HepG2 (cell line): Measurements from ENCODE around the gene MRPL10. TPM values are rescaled to one million over a fixed set of nuclear protein-coding genes. Genes with fewer than 3 reads are reported as not detected.

Experiments used
- CEBPB ChIP-seq: IDR thresholded peaks from 2 replicates; pipeline ENCODE4 v1.6.1; 2011; ENCODE audit warnings: low read depth, low read length, improper control_type of control experiment, borderline replicate concordance
- GATAD1 ChIP-seq: IDR thresholded peaks from 2 replicates; pipeline ENCODE4 v1.6.1; 2016; ENCODE audit warnings: missing genetic modification reagents, missing compliant biosample characterization
- HNRNPH1 ChIP-seq: fragments of 200-400 bp; formaldehyde crosslinking; optimal IDR thresholded peaks from 2 replicates; pipeline ENCODE3; 2017; ENCODE audit warnings: mild to moderate bottlenecking, low read depth, low read length
- IKZF4 ChIP-seq: sonication (generic); formaldehyde crosslinking; IDR thresholded peaks from 2 replicates; pipeline ENCODE4 v1.5.1; 2020; ENCODE audit warnings: borderline replicate concordance, mild to moderate bottlenecking, low read depth, missing genetic modification reagents; ENCODE audit errors: not compliant biosample characterization
- MZF1 ChIP-seq: sonication (generic); formaldehyde crosslinking; IDR thresholded peaks from 2 replicates; pipeline ENCODE4 v1.8.1; 2023; ENCODE audit warnings: mild to moderate bottlenecking, missing genetic modification reagents, borderline replicate concordance
- XBP1 ChIP-seq: sonication (generic); formaldehyde crosslinking; IDR thresholded peaks from 2 replicates; pipeline ENCODE4 v1.5.0; 2020; ENCODE audit warnings: missing genetic modification reagents
- ZIK1 ChIP-seq: sonication (generic); formaldehyde crosslinking; IDR thresholded peaks from 2 replicates; pipeline ENCODE4 v1.5.0; 2020; ENCODE audit warnings: mild to moderate bottlenecking, low read depth, missing genetic modification reagents, borderline replicate concordance
- ZNF672 ChIP-seq: sonication (generic); formaldehyde crosslinking; IDR thresholded peaks from 2 replicates; pipeline ENCODE4 v1.8.1; 2022; ENCODE audit warnings: missing genetic modification reagents
- ZNF678 ChIP-seq: sonication (generic); formaldehyde crosslinking; IDR thresholded peaks from 2 replicates; pipeline ENCODE4 v1.4.0; 2020; ENCODE audit warnings: mild to moderate bottlenecking, missing genetic modification reagents
- ZNF775 ChIP-seq: sonication (generic); formaldehyde crosslinking; IDR thresholded peaks from 2 replicates; pipeline ENCODE4 v1.4.0; 2020; ENCODE audit warnings: missing genetic modification reagents, mild to moderate bottlenecking, moderate library complexity, borderline replicate concordance
- ZSCAN31 ChIP-seq: sonication (generic); formaldehyde crosslinking; IDR thresholded peaks from 2 replicates; pipeline ENCODE4 v1.5.0; 2020; ENCODE audit warnings: low read depth, mild to moderate bottlenecking, missing genetic modification reagents
- polyA plus RNA-seq, 8 experiments: library from polyadenylated mRNA; depleted of rRNA in 3 of 8; stranded (reverse) in 7 of 8; unstranded in 1 of 8; fragments of >200 nt; fragmentation: Illumina TruSeq in 4 of 8; extraction: Trizol in 4 of 8; gene quantifications; 2 replicates each; pipeline versions ENCODE4 v1.2.1 to v1.2.3, GENCODE V29; 2011 to 2016; ENCODE audit warnings: low read depth in 4 of 8, missing spikeins in 1 of 8, mixed read lengths in 1 of 8; ENCODE audit not compliant: insufficient read depth in 1 of 8
- total RNA-seq, 5 experiments: library from RNA; depleted of rRNA; stranded (reverse); fragments of >200 nt; fragmentation: Illumina TruSeq; extraction: Trizol; gene quantifications; 2 replicates each; pipeline ENCODE4 v1.2.3, GENCODE V29; 2016; ENCODE audit warnings: low read depth in 1 of 5
- TF ChIP-seq, protein P1 (sequence below): sonication (generic); formaldehyde crosslinking; conservative IDR thresholded peaks from 2 replicates; pipeline ENCODE4 v1.8.0; 2022; ENCODE audit warnings: low read depth, missing genetic modification reagents
- TF ChIP-seq, protein P2 (sequence below): conservative IDR thresholded peaks from 2 replicates; pipeline ENCODE4 v1.6.1; 2018; ENCODE audit warnings: missing genetic modification reagents
- TF ChIP-seq, protein P3 (sequence below): sonication (generic); formaldehyde crosslinking; IDR thresholded peaks from 2 replicates; pipeline ENCODE4 v1.4.0; 2020; ENCODE audit warnings: missing genetic modification reagents, borderline replicate concordance
- TF ChIP-seq, protein P4 (sequence below): sonication (generic); formaldehyde crosslinking; IDR thresholded peaks from 2 replicates; pipeline ENCODE4 v1.8.0; 2022; ENCODE audit warnings: missing genetic modification reagents, low read depth, mild to moderate bottlenecking, borderline replicate concordance
- TF ChIP-seq, protein P5 (sequence below): sonication (generic); formaldehyde crosslinking; IDR thresholded peaks from 2 replicates; pipeline ENCODE4 v1.8.1; 2023; ENCODE audit warnings: missing genetic modification reagents, inconsistent platforms, borderline replicate concordance
- TF ChIP-seq, protein P6 (sequence below): sonication (generic); formaldehyde crosslinking; IDR thresholded peaks from 2 replicates; pipeline ENCODE4 v1.4.0; 2020; ENCODE audit warnings: missing genetic modification reagents, borderline replicate concordance

Gene MRPL10
- total and polyA plus RNA-seq, 2 of the 13 experiments (the other 11 are each of a cell fraction or from before 2014, with no cell fraction given), result 56.7 to 149 TPM

DNA sequence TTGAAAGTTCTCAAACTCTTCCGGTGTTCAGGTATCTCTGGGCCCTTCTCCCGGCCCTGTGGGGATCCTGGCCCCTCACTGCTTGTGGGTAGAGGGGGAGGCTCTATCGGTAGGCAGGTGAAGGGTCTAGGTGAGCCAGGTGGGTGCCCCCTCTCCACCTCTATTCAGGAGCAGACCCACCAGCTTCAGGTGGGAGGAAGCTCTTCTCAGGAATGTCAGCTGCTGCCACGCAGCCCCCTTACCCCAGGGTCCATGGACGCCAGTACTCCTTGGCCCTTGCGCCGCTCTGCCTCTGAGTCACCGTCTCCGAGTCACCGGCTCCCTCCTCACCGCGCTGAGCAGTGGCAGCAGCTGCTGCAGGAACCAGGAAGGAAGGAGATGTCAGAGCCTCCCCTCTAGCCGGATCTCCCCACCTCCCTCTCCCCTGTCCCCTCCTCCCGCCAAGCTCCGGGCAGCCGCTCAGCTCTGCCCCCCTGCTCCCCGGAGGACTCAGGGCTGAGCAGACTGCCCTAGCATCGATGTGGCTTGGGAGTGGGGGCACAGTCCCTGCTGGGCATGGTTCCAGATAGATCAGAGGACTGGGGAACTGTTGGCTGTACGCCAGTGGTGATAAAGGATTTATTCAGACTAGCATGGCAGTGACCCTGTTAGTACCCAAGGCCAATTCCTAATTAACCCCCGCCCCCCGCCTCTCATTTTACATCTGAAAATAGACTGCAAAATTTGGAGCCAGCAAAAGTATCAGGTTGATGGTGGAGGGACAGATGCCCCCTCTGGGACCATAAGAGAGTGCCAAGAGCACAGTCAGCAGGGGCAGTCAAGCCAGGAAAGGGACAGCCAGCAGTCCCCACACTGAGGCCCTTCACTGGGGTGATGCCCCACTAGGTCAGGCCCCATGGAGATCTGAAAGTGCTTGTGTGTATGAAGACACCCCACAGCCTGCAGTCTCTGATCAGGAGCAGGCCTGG lies 9.6 kb downstream of the MRPL10 start, which contains the start of gene OSBPL7 (continued):
- TF ChIP-seq MZF1 (no peak), HNRNPH1 (no peak), ZNF678 (no peak), ZIK1 (CRISPR knock-in tag) (peak; percentile 86), IKZF4 (CRISPR knock-in tag) (peak; percentile 52), ZNF672 (CRISPR knock-in tag) (no peak), ZSCAN31 (CRISPR knock-in tag) (peak; percentile 35; the same call in 1 of the 2 replicates), ZNF775 (CRISPR knock-in tag) (no peak), GATAD1 (CRISPR knock-in tag) (peak; percentile 95), CEBPB (no peak), XBP1 (no peak)
- TF ChIP-seq, protein P1, sequence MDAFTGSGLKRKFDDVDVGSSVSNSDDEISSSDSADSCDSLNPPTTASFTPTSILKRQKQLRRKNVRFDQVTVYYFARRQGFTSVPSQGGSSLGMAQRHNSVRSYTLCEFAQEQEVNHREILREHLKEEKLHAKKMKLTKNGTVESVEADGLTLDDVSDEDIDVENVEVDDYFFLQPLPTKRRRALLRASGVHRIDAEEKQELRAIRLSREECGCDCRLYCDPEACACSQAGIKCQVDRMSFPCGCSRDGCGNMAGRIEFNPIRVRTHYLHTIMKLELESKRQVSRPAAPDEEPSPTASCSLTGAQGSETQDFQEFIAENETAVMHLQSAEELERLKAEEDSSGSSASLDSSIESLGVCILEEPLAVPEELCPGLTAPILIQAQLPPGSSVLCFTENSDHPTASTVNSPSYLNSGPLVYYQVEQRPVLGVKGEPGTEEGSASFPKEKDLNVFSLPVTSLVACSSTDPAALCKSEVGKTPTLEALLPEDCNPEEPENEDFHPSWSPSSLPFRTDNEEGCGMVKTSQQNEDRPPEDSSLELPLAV, result no peak
- TF ChIP-seq, protein P2, sequence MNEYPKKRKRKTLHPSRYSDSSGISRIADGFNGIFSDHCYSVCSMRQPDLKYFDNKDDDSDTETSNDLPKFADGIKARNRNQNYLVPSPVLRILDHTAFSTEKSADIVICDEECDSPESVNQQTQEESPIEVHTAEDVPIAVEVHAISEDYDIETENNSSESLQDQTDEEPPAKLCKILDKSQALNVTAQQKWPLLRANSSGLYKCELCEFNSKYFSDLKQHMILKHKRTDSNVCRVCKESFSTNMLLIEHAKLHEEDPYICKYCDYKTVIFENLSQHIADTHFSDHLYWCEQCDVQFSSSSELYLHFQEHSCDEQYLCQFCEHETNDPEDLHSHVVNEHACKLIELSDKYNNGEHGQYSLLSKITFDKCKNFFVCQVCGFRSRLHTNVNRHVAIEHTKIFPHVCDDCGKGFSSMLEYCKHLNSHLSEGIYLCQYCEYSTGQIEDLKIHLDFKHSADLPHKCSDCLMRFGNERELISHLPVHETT, result no peak
- TF ChIP-seq, protein P3, sequence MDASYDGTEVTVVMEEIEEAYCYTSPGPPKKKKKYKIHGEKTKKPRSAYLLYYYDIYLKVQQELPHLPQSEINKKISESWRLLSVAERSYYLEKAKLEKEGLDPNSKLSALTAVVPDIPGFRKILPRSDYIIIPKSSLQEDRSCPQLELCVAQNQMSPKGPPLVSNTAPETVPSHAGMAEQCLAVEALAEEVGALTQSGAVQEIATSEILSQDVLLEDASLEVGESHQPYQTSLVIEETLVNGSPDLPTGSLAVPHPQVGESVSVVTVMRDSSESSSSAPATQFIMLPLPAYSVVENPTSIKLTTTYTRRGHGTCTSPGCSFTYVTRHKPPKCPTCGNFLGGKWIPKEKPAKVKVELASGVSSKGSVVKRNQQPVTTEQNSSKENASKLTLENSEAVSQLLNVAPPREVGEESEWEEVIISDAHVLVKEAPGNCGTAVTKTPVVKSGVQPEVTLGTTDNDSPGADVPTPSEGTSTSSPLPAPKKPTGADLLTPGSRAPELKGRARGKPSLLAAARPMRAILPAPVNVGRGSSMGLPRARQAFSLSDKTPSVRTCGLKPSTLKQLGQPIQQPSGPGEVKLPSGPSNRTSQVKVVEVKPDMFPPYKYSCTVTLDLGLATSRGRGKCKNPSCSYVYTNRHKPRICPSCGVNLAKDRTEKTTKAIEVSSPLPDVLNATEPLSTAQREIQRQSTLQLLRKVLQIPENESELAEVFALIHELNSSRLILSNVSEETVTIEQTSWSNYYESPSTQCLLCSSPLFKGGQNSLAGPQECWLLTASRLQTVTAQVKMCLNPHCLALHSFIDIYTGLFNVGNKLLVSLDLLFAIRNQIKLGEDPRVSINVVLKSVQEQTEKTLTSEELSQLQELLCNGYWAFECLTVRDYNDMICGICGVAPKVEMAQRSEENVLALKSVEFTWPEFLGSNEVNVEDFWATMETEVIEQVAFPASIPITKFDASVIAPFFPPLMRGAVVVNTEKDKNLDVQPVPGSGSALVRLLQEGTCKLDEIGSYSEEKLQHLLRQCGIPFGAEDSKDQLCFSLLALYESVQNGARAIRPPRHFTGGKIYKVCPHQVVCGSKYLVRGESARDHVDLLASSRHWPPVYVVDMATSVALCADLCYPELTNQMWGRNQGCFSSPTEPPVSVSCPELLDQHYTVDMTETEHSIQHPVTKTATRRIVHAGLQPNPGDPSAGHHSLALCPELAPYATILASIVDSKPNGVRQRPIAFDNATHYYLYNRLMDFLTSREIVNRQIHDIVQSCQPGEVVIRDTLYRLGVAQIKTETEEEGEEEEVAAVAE (CRISPR knock-in tag), result peak; percentile 44; the same call in 1 of the 2 replicates
- TF ChIP-seq, protein P4, sequence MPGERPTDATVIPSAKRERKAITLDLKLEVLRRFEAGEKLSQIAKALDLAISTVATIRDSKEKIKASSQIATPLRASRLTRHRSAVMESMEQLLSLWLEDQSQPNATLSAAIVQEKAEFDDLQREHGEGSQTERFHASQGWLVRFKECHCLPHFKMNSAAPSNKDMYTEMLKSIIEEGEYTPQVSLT (CRISPR knock-in tag), result no peak
- TF ChIP-seq, protein P5, sequence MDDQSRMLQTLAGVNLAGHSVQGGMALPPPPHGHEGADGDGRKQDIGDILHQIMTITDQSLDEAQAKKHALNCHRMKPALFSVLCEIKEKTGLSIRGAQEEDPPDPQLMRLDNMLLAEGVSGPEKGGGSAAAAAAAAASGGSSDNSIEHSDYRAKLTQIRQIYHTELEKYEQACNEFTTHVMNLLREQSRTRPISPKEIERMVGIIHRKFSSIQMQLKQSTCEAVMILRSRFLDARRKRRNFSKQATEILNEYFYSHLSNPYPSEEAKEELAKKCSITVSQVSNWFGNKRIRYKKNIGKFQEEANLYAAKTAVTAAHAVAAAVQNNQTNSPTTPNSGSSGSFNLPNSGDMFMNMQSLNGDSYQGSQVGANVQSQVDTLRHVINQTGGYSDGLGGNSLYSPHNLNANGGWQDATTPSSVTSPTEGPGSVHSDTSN (CRISPR knock-in tag), result no peak
- TF ChIP-seq, protein P6, sequence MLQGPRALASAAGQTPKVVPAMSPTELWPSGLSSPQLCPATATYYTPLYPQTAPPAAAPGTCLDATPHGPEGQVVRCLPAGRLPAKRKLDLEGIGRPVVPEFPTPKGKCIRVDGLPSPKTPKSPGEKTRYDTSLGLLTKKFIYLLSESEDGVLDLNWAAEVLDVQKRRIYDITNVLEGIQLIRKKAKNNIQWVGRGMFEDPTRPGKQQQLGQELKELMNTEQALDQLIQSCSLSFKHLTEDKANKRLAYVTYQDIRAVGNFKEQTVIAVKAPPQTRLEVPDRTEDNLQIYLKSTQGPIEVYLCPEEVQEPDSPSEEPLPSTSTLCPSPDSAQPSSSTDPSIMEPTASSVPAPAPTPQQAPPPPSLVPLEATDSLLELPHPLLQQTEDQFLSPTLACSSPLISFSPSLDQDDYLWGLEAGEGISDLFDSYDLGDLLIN (CRISPR knock-in tag), result no peak
